Right atrium auricular region (tissue), 2 donors: ENCODE results near the gene C19orf81. TPM values are rescaled to one million over a fixed set of nuclear protein-coding genes. Genes with fewer than 3 reads are reported as not detected.

Source experiments
- DNase-seq: peaks from one replicate; pipeline ENCODE4 v3.0.0-alpha.2; 2019; ENCODE audit warnings: low spot score
- H3K27ac ChIP-seq, 2 donors: fragments of 200-600 bp; sonication (generic); 1 replicate in 1 of 2; 2 replicates in 1 of 2; pipeline ENCODE4 v1.5.1; 2016 to 2019
- H3K27me3 ChIP-seq, 2 donors: fragments of 200-600 bp; sonication (generic); one replicate each; pipeline versions ENCODE4 v1.5.1 to v1.6.0; 2017 to 2019
- H3K36me3 ChIP-seq: fragments of 200-600 bp; sonication (generic); one replicate; pipeline ENCODE4 v1.5.1; 2016
- H3K4me1 ChIP-seq, 2 donors: fragments of 200-600 bp; sonication (generic); one replicate each; pipeline versions ENCODE4 v1.5.1 to v1.6.0; 2017 to 2019
- H3K4me3 ChIP-seq, 2 donors: fragments of 200-600 bp; sonication (generic); 1 replicate in 1 of 2; 2 replicates in 1 of 2; pipeline ENCODE4 v1.5.1; 2017 to 2019; ENCODE audit warnings: mild to moderate bottlenecking in 1 of 2, moderate library complexity in 1 of 2
- H3K9me3 ChIP-seq, 2 donors: fragments of 200-600 bp; sonication (generic); one replicate each; pipeline ENCODE4 v1.5.1; 2019
- CTCF ChIP-seq, 2 donors: fragments of 200-600 bp; sonication (generic); IDR thresholded peaks; one replicate each; pipeline ENCODE4 v1.5.1; 2019; ENCODE audit warnings: antibody characterized with exemption in 2 of 2
- total RNA-seq, 2 donors: library from RNA; depleted of rRNA; stranded (reverse); fragments of >200 nt; gene quantifications; one replicate each; pipeline ENCODE4 v1.1.0, GENCODE V29; 2016

Gene C19orf81
- total RNA-seq, 2 donors from 2014 or later: 4.6 TPM; not detected in 1

GRCh38 chr19:50626011-50626410 lies 23.2 kb upstream of the C19orf81 start:
- Histone ChIP-seq H3K4me1 (no peaks in the 10 kb centered on the region), H3K4me3 (no peak overlapping the region), H3K27me3 (no peaks in the 10 kb centered on the region), H3K9me3 (no peaks in the 10 kb centered on the region), H3K36me3 (no peaks in the 10 kb centered on the region), H3K27ac (no peak overlapping the region)
- TF ChIP-seq CTCF (IDR thresholded peaks at IDR 0.05): no peak
- no peak for DNase-seq

- no peaks in the 10 kb centered on the region for H3K9me3 ChIP-seq
- H3K4me3 ChIP-seq: no peak overlapping the region
- H3K36me3 ChIP-seq: no peaks in the 10 kb centered on the region
- no peaks in the 10 kb centered on the region for H3K27me3 ChIP-seq
- no peaks in the 10 kb centered on the region for H3K4me1 ChIP-seq
- DNase-seq: no peak
- no peak overlapping the region for H3K27ac ChIP-seq
- no peak for TF ChIP-seq CTCF (IDR thresholded peaks at IDR 0.05)
These were observed 22.4 kb upstream of the C19orf81 start for GRCh38 chr19:50626795-50627194.

GRCh38 chr19:50628146-50628545 lies 21.1 kb upstream of the C19orf81 start:
- DNase-seq: no peak
- Histone ChIP-seq H3K27ac (no peak overlapping the region), H3K36me3 (no peaks in the 10 kb centered on the region), H3K27me3 (no peaks in the 10 kb centered on the region), H3K4me1 (no peaks in the 10 kb centered on the region), H3K4me3 (no peak overlapping the region), H3K9me3 (peaks cover 0 to 8% of the 10 kb centered on the region in 2 donors)
- no peak for TF ChIP-seq CTCF (IDR thresholded peaks at IDR 0.05)

GRCh38 chr19:50628551-50628950 lies 20.7 kb upstream of the C19orf81 start:
- peaks cover 4 to 12% of the 10 kb centered on the region in 2 donors for H3K9me3 ChIP-seq
- no peak for TF ChIP-seq CTCF (IDR thresholded peaks at IDR 0.05)
- no peak for DNase-seq
- H3K27ac ChIP-seq: no peak overlapping the region
- no peak overlapping the region for H3K4me3 ChIP-seq
- H3K4me1 ChIP-seq: no peaks in the 10 kb centered on the region
- no peaks in the 10 kb centered on the region for H3K36me3 ChIP-seq
- no peaks in the 10 kb centered on the region for H3K27me3 ChIP-seq

GRCh38 chr19:50629194-50629593 lies 20.1 kb upstream of the C19orf81 start:
- no peak for TF ChIP-seq CTCF (IDR thresholded peaks at IDR 0.05)
- no peaks in the 10 kb centered on the region for H3K27me3 ChIP-seq
- H3K4me3 ChIP-seq: no peak overlapping the region
- no peak overlapping the region for H3K27ac ChIP-seq
- no peaks in the 10 kb centered on the region for H3K4me1 ChIP-seq
- peaks cover 7 to 18% of the 10 kb centered on the region in 2 donors for H3K9me3 ChIP-seq
- no peak for DNase-seq
- H3K36me3 ChIP-seq: no peaks in the 10 kb centered on the region

GRCh38 chr19:50629801-50630200 lies 19.4 kb upstream of the C19orf81 start:
- no peak overlapping the region for H3K27ac ChIP-seq
- DNase-seq: no peak
- no peaks in the 10 kb centered on the region for H3K27me3 ChIP-seq
- TF ChIP-seq CTCF (IDR thresholded peaks at IDR 0.05): no peak
- no peaks in the 10 kb centered on the region for H3K36me3 ChIP-seq
- peaks cover 7 to 24% of the 10 kb centered on the region in 2 donors for H3K9me3 ChIP-seq
- no peak overlapping the region for H3K4me3 ChIP-seq
- H3K4me1 ChIP-seq: no peaks in the 10 kb centered on the region
